ENCODE measurements around the gene DPPA4. TPM values are rescaled to one million over a fixed set of nuclear protein-coding genes. Genes with fewer than 3 reads are reported as not detected.
"Not testable (repeated sequence)": the region's sequence is repeated elsewhere in the genome, so short reads cannot be mapped to it uniquely, and the experiment has no call there.

Gene DPPA4
- total RNA-seq, 4 donors from 2014 or later, result not detected

- Histone ChIP-seq H3K4me1 (no peaks in the 10 kb centered on the region), H3K27me3 (no peaks in the 10 kb centered on the region), H3K27ac (no peak overlapping the region), H3K9me3 (no peaks in the 10 kb centered on the region), H3K4me3 (no peak overlapping the region), H3K36me3 (no peaks in the 10 kb centered on the region)
- TF ChIP-seq CTCF (IDR thresholded peaks at IDR 0.05) (no peak), EP300 (IDR thresholded peaks at IDR 0.05) (no peak), POLR2A (IDR thresholded peaks at IDR 0.05) (no peak), POLR2AphosphoS5 (IDR thresholded peaks at IDR 0.05) (no peak)
- 83% methylated on average over 2 of the region's 2 CpGs for WGBS
- DNase-seq (ENCODE audit: low spot score in 2 of 2), result no peak
Measured at GRCh38 chr3:109373933-109374332, 36.6 kb upstream of the DPPA4 start.

- H3K27me3 ChIP-seq, result no peaks in the 10 kb centered on the region
- H3K4me1 ChIP-seq, result no peaks in the 10 kb centered on the region
- TF ChIP-seq EP300 (IDR thresholded peaks at IDR 0.05), result no peak
- TF ChIP-seq CTCF (IDR thresholded peaks at IDR 0.05), result no peak
- no peak for TF ChIP-seq POLR2A (IDR thresholded peaks at IDR 0.05)
- TF ChIP-seq POLR2AphosphoS5 (IDR thresholded peaks at IDR 0.05), result no peak
- no peaks in the 10 kb centered on the region for H3K9me3 ChIP-seq
- H3K36me3 ChIP-seq, result no peaks in the 10 kb centered on the region
- H3K4me3 ChIP-seq, result no peak overlapping the region
- H3K27ac ChIP-seq, result no peak overlapping the region
- DNase-seq (ENCODE audit: low spot score in 2 of 2), result no peak
Measured at GRCh38 chr3:109372639-109373038, 35.3 kb upstream of the DPPA4 start.

- no peak for DNase-seq (ENCODE audit: low spot score in 2 of 2)
- Histone ChIP-seq H3K9me3 (no peaks in the 10 kb centered on the region), H3K27me3 (no peaks in the 10 kb centered on the region), H3K36me3 (no peaks in the 10 kb centered on the region), H3K4me1 (no peaks in the 10 kb centered on the region), H3K27ac (no peak overlapping the region), H3K4me3 (no peak overlapping the region)
- TF ChIP-seq POLR2A (IDR thresholded peaks at IDR 0.05) (no peak), EP300 (IDR thresholded peaks at IDR 0.05) (no peak), CTCF (IDR thresholded peaks at IDR 0.05) (no peak), POLR2AphosphoS5 (IDR thresholded peaks at IDR 0.05) (no peak)
- WGBS, result 79% methylated on average over 2 of the region's 2 CpGs
Measured at GRCh38 chr3:109369510-109369909, 32.2 kb upstream of the DPPA4 start.

GRCh38 chr3:109364088-109364487, 26.7 kb upstream of the DPPA4 start:
- H3K27me3 ChIP-seq, result no peaks in the 10 kb centered on the region
- TF ChIP-seq POLR2A (IDR thresholded peaks at IDR 0.05) (no peak), CTCF (IDR thresholded peaks at IDR 0.05) (no peak), POLR2AphosphoS5 (IDR thresholded peaks at IDR 0.05) (no peak), EP300 (IDR thresholded peaks at IDR 0.05) (no peak)
- H3K9me3 ChIP-seq, result peaks cover 5% of the 10 kb centered on the region
- WGBS, result 77% methylated on average over 6 of the region's 6 CpGs
- H3K27ac ChIP-seq, result no peak overlapping the region
- no peaks in the 10 kb centered on the region for H3K4me1 ChIP-seq
- H3K4me3 ChIP-seq, result no peak overlapping the region
- H3K36me3 ChIP-seq, result no peaks in the 10 kb centered on the region
- DNase-seq (ENCODE audit: low spot score in 2 of 2), result no peak

GRCh38 chr3:109363634-109364033, 26.3 kb upstream of the DPPA4 start:
- Histone ChIP-seq H3K9me3 (peaks cover 5% of the 10 kb centered on the region), H3K4me3 (no peak overlapping the region), H3K4me1 (no peaks in the 10 kb centered on the region), H3K27ac (no peak overlapping the region), H3K27me3 (no peaks in the 10 kb centered on the region), H3K36me3 (no peaks in the 10 kb centered on the region)
- no peak for DNase-seq (ENCODE audit: low spot score in 2 of 2)
- no peak for TF ChIP-seq EP300 (IDR thresholded peaks at IDR 0.05)

- no peak for DNase-seq (ENCODE audit: low spot score in 2 of 2)
- no peaks in the 10 kb centered on the region for H3K27me3 ChIP-seq
- 97% methylated on average over 4 of the region's 4 CpGs for WGBS
- peaks cover 5% of the 10 kb centered on the region for H3K9me3 ChIP-seq
- no peaks in the 10 kb centered on the region for H3K4me1 ChIP-seq
- H3K27ac ChIP-seq, result no peak overlapping the region
- no peak for TF ChIP-seq EP300 (IDR thresholded peaks at IDR 0.05)
- no peak for TF ChIP-seq POLR2A (IDR thresholded peaks at IDR 0.05)
- no peak for TF ChIP-seq CTCF (IDR thresholded peaks at IDR 0.05)
- no peak for TF ChIP-seq POLR2AphosphoS5 (IDR thresholded peaks at IDR 0.05)
- H3K36me3 ChIP-seq, result no peaks in the 10 kb centered on the region
- no peak overlapping the region for H3K4me3 ChIP-seq
Measured at GRCh38 chr3:109362823-109363222, 25.5 kb upstream of the DPPA4 start.

GRCh38 chr3:109358809-109359208, 21.5 kb upstream of the DPPA4 start:
- H3K36me3 ChIP-seq; H3K4me1 ChIP-seq; H3K4me3 ChIP-seq; H3K27ac ChIP-seq; H3K9me3 ChIP-seq; DNase-seq (ENCODE audit: low spot score in 2 of 2); H3K27me3 ChIP-seq: not testable (repeated sequence)
- WGBS, result 74% methylated on average over 2 of the region's 2 CpGs

Measured in suprapubic skin (tissue), 4 donors.